GM23248 (cell line): ENCODE data around the gene LRRC31. TPM values are rescaled to one million over a fixed set of nuclear protein-coding genes. Genes with fewer than 3 reads are reported as not detected.

ENCODE experiments used
- DNase-seq: peaks from one replicate; pipeline ENCODE4 v3.0.0-alpha.2; 2015
- H2AFZ ChIP-seq: fragments of 200-600 bp; sonication (generic); 2 replicates; pipeline ENCODE4 v1.6.1; 2016; ENCODE audit warnings: antibody characterized with exemption
- H3F3A ChIP-seq: fragments of 200-600 bp; sonication (generic); 2 replicates; pipeline ENCODE4 v1.6.1; 2016; ENCODE audit warnings: mild to moderate bottlenecking, antibody characterized with exemption, mixed run types; ENCODE audit not compliant: insufficient read depth
- H3K27ac ChIP-seq: fragments of 200-600 bp; sonication (generic); 2 replicates; pipeline ENCODE4 v1.5.1; 2016; ENCODE audit warnings: mild to moderate bottlenecking
- H3K27me3 ChIP-seq: fragments of 200-600 bp; sonication (generic); replicated peaks from 2 replicates; pipeline ENCODE4 v1.6.1; 2016; ENCODE audit warnings: mild to moderate bottlenecking; ENCODE audit not compliant: insufficient read depth
- H3K36me3 ChIP-seq: fragments of 200-600 bp; sonication (generic); 2 replicates; pipeline ENCODE4 v1.6.1; 2016; ENCODE audit warnings: low read depth, mild to moderate bottlenecking
- H3K4me1 ChIP-seq: fragments of 200-600 bp; sonication (generic); 2 replicates; pipeline ENCODE4 v1.6.1; 2016; ENCODE audit warnings: mild to moderate bottlenecking; ENCODE audit not compliant: insufficient read depth
- H3K4me2 ChIP-seq: fragments of 200-600 bp; sonication (generic); one replicate; pipeline ENCODE4 v1.6.1; 2016; ENCODE audit warnings: mild to moderate bottlenecking; ENCODE audit not compliant: unreplicated experiment
- H3K4me3 ChIP-seq: fragments of 200-600 bp; sonication (generic); 2 replicates; pipeline ENCODE4 v1.5.1; 2016; ENCODE audit warnings: mild to moderate bottlenecking
- H3K79me2 ChIP-seq: fragments of 200-600 bp; sonication (generic); 2 replicates; pipeline ENCODE4 v1.6.1; 2016; ENCODE audit warnings: mild to moderate bottlenecking; ENCODE audit not compliant: insufficient read depth
- H3K9ac ChIP-seq: fragments of 200-600 bp; sonication (generic); 2 replicates; pipeline ENCODE4 v1.6.1; 2016; ENCODE audit warnings: mild to moderate bottlenecking
- H3K9me2 ChIP-seq: fragments of 200-600 bp; sonication (generic); 2 replicates; pipeline ENCODE4 v1.6.1; 2016; ENCODE audit warnings: mixed run types, mild to moderate bottlenecking, moderate library complexity; ENCODE audit not compliant: insufficient read depth
- H3K9me3 ChIP-seq: fragments of 200-600 bp; sonication (generic); one replicate; pipeline ENCODE4 v1.6.1; 2017; ENCODE audit warnings: low read depth
- H4K20me1 ChIP-seq: fragments of 200-600 bp; sonication (generic); 2 replicates; pipeline ENCODE4 v1.6.0; 2016; ENCODE audit not compliant: insufficient read depth
- EZH2 ChIP-seq: fragments of 200-600 bp; sonication (generic); IDR thresholded peaks from 2 replicates; pipeline ENCODE4 v1.6.1; 2018; ENCODE audit warnings: antibody characterized with exemption, mild to moderate bottlenecking; ENCODE audit not compliant: insufficient read depth, poor library complexity, severe bottlenecking
- EZH2phosphoT487 ChIP-seq: fragments of 200-600 bp; sonication (generic); IDR thresholded peaks from 2 replicates; pipeline ENCODE4 v1.6.1; 2018; ENCODE audit warnings: antibody characterized with exemption, moderate library complexity, mild to moderate bottlenecking, low read depth; ENCODE audit not compliant: insufficient read depth
- WGBS, 2 experiments: methylation state at CpG; one replicate each; pipeline ENCODE4 v1.1.6; 2015 to 2017; ENCODE audit warnings: low lambda C conversion rate in 2 of 2, low coverage in 1 of 2; ENCODE audit errors: missing lambda C conversion rate in 2 of 2; 5-methylcytosine and 5-hydroxymethylcytosine counted together
- in situ Hi-C: fragments of 300-500 bp; cut with MboI; formaldehyde crosslinking; loops from 2 replicates; pipeline ENCODE4 v1.15.0; 2020
- polyA plus RNA-seq: library from polyadenylated mRNA; unstranded; fragments of >200 nt; fragmentation: Nextera tagmentation; extraction: Ambion mirVana; gene quantifications from 2 replicates; pipeline ENCODE4 v1.2.1, GENCODE V29; 2016
- total RNA-seq: library from RNA; depleted of rRNA; stranded (reverse); fragments of >200 nt; shearing (Covaris generic); gene quantifications from 2 replicates; pipeline ENCODE4 v1.2.3, GENCODE V29; 2014

The LRRC31 gene
- total and polyA plus RNA-seq, 2 experiments from 2014 or later = not detected

GRCh38 chr3:169835533-169835932 lies 34.2 kb downstream of the LRRC31 start:
- Histone ChIP-seq H3K9ac (peak overlapping the region; percentile 69), H3K9me2 (no peaks in the 10 kb centered on the region), H3K4me1 (peaks cover 22% of the 10 kb centered on the region), H3K9me3 (no peaks in the 10 kb centered on the region), H3K27ac (peak overlapping the region; percentile 88), H3F3A (peaks cover 21% of the 10 kb centered on the region), H3K4me3 (no peak overlapping the region), H3K27me3 (no peaks in the 10 kb centered on the region), H4K20me1 (no peaks in the 10 kb centered on the region), H3K36me3 (no peaks in the 10 kb centered on the region), H2AFZ (peak overlapping the region; percentile 84), H3K4me2 (no peak overlapping the region), H3K79me2 (no peaks in the 10 kb centered on the region)
- TF ChIP-seq EZH2 (no peak), EZH2phosphoT487 (no peak)
- in situ Hi-C loops = no loop called here
- DNase-seq = peak; percentile 22
- WGBS, 2 experiments = 44 to 47% methylated on average over 1 of the region's 1 CpG

GRCh38 chr3:169827712-169828111 lies 42.0 kb downstream of the LRRC31 start:
- Histone ChIP-seq H3K79me2 (no peaks in the 10 kb centered on the region), H3K9me3 (no peaks in the 10 kb centered on the region), H3K4me2 (no peak overlapping the region), H3K4me3 (no peak overlapping the region), H3K9ac (no peak overlapping the region), H2AFZ (no peak overlapping the region), H3K36me3 (no peaks in the 10 kb centered on the region), H3K9me2 (no peaks in the 10 kb centered on the region), H3F3A (no peaks in the 10 kb centered on the region), H3K4me1 (no peaks in the 10 kb centered on the region), H4K20me1 (no peaks in the 10 kb centered on the region), H3K27ac (no peak overlapping the region), H3K27me3 (no peaks in the 10 kb centered on the region)
- in situ Hi-C loops = no loop called here
- TF ChIP-seq EZH2phosphoT487 (no peak), EZH2 (no peak)
- DNase-seq = no peak
- WGBS, 2 experiments = 87 to 91% methylated on average over 4 of the region's 4 CpGs

GRCh38 chr3:169825316-169825715 lies 44.4 kb downstream of the LRRC31 start:
- H3K4me1 ChIP-seq = no peaks in the 10 kb centered on the region
- H3K36me3 ChIP-seq = no peaks in the 10 kb centered on the region
- H3K79me2 ChIP-seq = no peaks in the 10 kb centered on the region
- no peaks in the 10 kb centered on the region for H3K27me3 ChIP-seq
- in situ Hi-C loops = no loop called here
- no peak overlapping the region for H3K9ac ChIP-seq
- no peak overlapping the region for H3K4me3 ChIP-seq
- H4K20me1 ChIP-seq = no peaks in the 10 kb centered on the region
- TF ChIP-seq EZH2phosphoT487 (no peak), EZH2 (no peak)
- H3K9me3 ChIP-seq = no peaks in the 10 kb centered on the region
- no peak for DNase-seq
- WGBS, 2 experiments = 77 to 81% methylated on average over 3 of the region's 3 CpGs
- H3K9me2 ChIP-seq = no peaks in the 10 kb centered on the region
- no peak overlapping the region for H3K4me2 ChIP-seq
- no peak overlapping the region for H2AFZ ChIP-seq
- no peak overlapping the region for H3K27ac ChIP-seq
- no peaks in the 10 kb centered on the region for H3F3A ChIP-seq

GRCh38 chr3:169822983-169823382 lies 46.8 kb downstream of the LRRC31 start:
- H3K4me2 ChIP-seq = no peak overlapping the region
- no peak overlapping the region for H2AFZ ChIP-seq
- no peak overlapping the region for H3K27ac ChIP-seq
- no peaks in the 10 kb centered on the region for H3K9me2 ChIP-seq
- no peaks in the 10 kb centered on the region for H3K79me2 ChIP-seq
- WGBS, 2 experiments = 60 to 62% methylated on average over 6 of the region's 6 CpGs
- in situ Hi-C loops = no loop called here
- no peaks in the 10 kb centered on the region for H3K36me3 ChIP-seq
- peaks cover 11% of the 10 kb centered on the region for H3F3A ChIP-seq
- no peak overlapping the region for H3K4me3 ChIP-seq
- H3K9ac ChIP-seq = no peak overlapping the region
- no peaks in the 10 kb centered on the region for H4K20me1 ChIP-seq
- TF ChIP-seq EZH2phosphoT487 = no peak
- TF ChIP-seq EZH2 = no peak
- DNase-seq = no peak
- H3K9me3 ChIP-seq = no peaks in the 10 kb centered on the region
- peaks cover 11% of the 10 kb centered on the region for H3K4me1 ChIP-seq
- H3K27me3 ChIP-seq = no peaks in the 10 kb centered on the region

- no peak for TF ChIP-seq EZH2phosphoT487
- no peak for TF ChIP-seq EZH2
- H3K27me3 ChIP-seq = no peaks in the 10 kb centered on the region
- in situ Hi-C loops = no loop called here
- H3K4me1 ChIP-seq = peaks cover 13% of the 10 kb centered on the region
- no peaks in the 10 kb centered on the region for H3K9me2 ChIP-seq
- WGBS, 2 experiments = 87 to 91% methylated on average over 20 of the region's 20 CpGs
- H3K27ac ChIP-seq = no peak overlapping the region
- H3K79me2 ChIP-seq = no peaks in the 10 kb centered on the region
- no peaks in the 10 kb centered on the region for H3K9me3 ChIP-seq
- peaks cover 12% of the 10 kb centered on the region for H3F3A ChIP-seq
- no peak for DNase-seq
- no peak overlapping the region for H3K4me3 ChIP-seq
- H3K4me2 ChIP-seq = no peak overlapping the region
- H3K36me3 ChIP-seq = no peaks in the 10 kb centered on the region
- H3K9ac ChIP-seq = no peak overlapping the region
- no peak overlapping the region for H2AFZ ChIP-seq
- H4K20me1 ChIP-seq = no peaks in the 10 kb centered on the region
Observed at GRCh38 chr3:169822540-169822939, 47.2 kb downstream of the LRRC31 start.
